Pancreas (tissue), 10 donors: ENCODE measurements around the gene VPS37D. TPM values are rescaled to one million over a fixed set of nuclear protein-coding genes. Genes with fewer than 3 reads are reported as not detected.
"Not testable (repeated sequence)": the region's sequence is repeated elsewhere in the genome, so short reads cannot be mapped to it uniquely, and the experiment has no call there.

ENCODE experiments used
- ATAC-seq, 4 donors: fragments of 200-7000 bp; cut with Tn5 transposase; one replicate each; pipeline versions ENCODE4 v1.8.0 to v1.9.1; 2020; ENCODE audit warnings: mild to moderate bottlenecking in 4 of 4, moderate library complexity in 4 of 4
- DNase-seq, 6 donors: peaks; one replicate each; pipeline ENCODE4 v3.0.0-alpha.2; 2020
- FAIRE-seq: peaks from 2 replicates; lab custom pipeline; 2012; peaks lifted over from hg19 to GRCh38; lab: Jason Lieb, UNC
- H3K27ac ChIP-seq, 4 donors: fragments of 200-600 bp; sonication (generic); 1 replicate in 3 of 4; 2 replicates in 1 of 4; pipeline versions ENCODE4 v1.5.0 to v1.8.0; 2020
- H3K27me3 ChIP-seq, 4 donors: fragments of 200-600 bp; one replicate each; pipeline ENCODE4 v1.8.0; 2021
- H3K36me3 ChIP-seq, 3 donors: fragments of 200-600 bp; sonication (generic) in 1 of 3; one replicate each; pipeline versions ENCODE4 v1.5.0 to v1.8.0; 2020 to 2021
- H3K4me1 ChIP-seq, 3 donors: fragments of 200-600 bp; one replicate each; pipeline ENCODE4 v1.8.0; 2021
- H3K4me3 ChIP-seq, 4 donors: fragments of 200-600 bp; sonication (generic) in 2 of 4; one replicate each; pipeline versions ENCODE4 v1.5.0 to v1.8.0; 2020 to 2021
- H3K9me3 ChIP-seq, 4 donors: fragments of 200-600 bp; one replicate each; pipeline ENCODE4 v1.8.0; 2021
- CTCF ChIP-seq, 4 donors: fragments of 200-600 bp; sonication (generic) in 3 of 4; IDR thresholded peaks; one replicate each; pipeline versions ENCODE4 v1.5.0 to v1.8.0; 2021; ENCODE audit warnings: antibody characterized with exemption in 4 of 4
- WGBS, 2 donors: extraction: QIAGEN DNeasy Blood & Tissue Kit; methylation state at CpG; one replicate each; pipeline ENCODE4 v1.1.7; 2013; 5-methylcytosine and 5-hydroxymethylcytosine counted together
- intact Hi-C, 3 donors: fragments of 100-400 bp; cut with DNase I; formaldehyde crosslinking; loops; one replicate each; pipeline versions ENCODE4 v1.11.1 to v1.14.2; 2022
- polyA plus RNA-seq, 2 donors: library from polyadenylated mRNA; stranded (reverse); fragments of 200-250 nt; gene quantifications; one replicate each; pipeline ENCODE4 v1.2.3, GENCODE V29; 2013
- total RNA-seq, 6 donors: library from RNA; stranded (reverse); fragmentation: NEBNext Ultra II Directional in 4 of 6; extraction: Animal tissue kit (Norgen Biotek cat#: 25700) in 4 of 6; gene quantifications; one replicate each; pipeline versions ENCODE4 v1.2.1 to v1.2.4, GENCODE V29; 2021 to 2023
- donor health status: healthy with polysubstance abuse.
- donor health status: DM: no; HTN: no; CAD: no; lungs with moderate emphysema.
- donor health status: DM: no; HTN: no; CAD: no.
- donor health status: control.
- donor health status: control.
- donor health status: Bipolar disorder and iron deficiency.
- donor health status: DM: yes; HTN: yes; CAD: no.
- donor health status: DM: no; HTN: no; CAD: no.
- donor health status: DM: no; HTN: no; CAD: no.
- donor health status: DM: yes; HTN: yes; CAD: no.

The VPS37D gene
- total and polyA plus RNA-seq, 8 donors, result 2.6 to 8.2 (median 3.2) TPM

- WGBS, 2 donors, result 93 to 95% methylated on average over 15 of the region's 15 CpGs
- intact Hi-C loops, result no loop called here
- FAIRE-seq, result no peak
Observed at GRCh38 chr7:73671857-73672445, 4.3 kb downstream of the VPS37D start.

DNA sequence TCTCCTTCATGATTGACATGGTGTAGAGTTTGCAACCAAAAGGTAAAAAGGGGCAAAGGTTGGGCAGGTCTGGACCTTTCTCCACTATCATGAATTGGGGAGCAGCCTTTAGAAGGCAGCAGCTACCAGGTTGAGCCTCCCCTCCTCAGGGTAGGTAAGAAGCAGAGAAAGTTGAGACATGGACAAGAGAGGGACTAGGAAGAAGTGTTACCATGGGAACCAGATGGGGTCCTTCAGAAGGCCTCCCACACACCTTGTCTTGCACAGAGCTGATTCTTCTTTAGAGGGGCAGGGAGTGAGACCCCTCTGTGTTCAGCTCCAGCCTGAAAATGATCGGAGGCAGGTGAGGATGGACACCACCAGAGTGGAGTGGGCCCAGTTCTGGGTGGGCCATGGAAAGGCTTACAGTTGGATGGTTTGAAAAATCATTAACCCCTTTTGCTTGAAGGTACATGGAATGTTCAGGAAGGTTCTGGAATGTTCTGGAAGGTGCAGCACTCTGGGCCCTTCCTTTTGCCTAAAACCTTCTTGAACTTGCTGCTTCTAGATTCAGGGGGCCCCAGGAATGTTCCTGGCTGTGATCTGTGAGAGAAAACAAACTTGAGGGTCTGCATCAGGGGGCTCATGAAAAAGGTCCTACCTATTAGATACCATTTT, 7.0 kb downstream of the VPS37D start:
- ATAC-seq (no peak), DNase-seq (no peak), FAIRE-seq (no peak)
- intact Hi-C loops, result no loop called here
- Histone ChIP-seq H3K9me3 (no peaks in the 10 kb centered on the region), H3K4me1 (no peaks in the 10 kb centered on the region), H3K36me3 (no peaks in the 10 kb centered on the region), H3K27me3 (no peaks in the 10 kb centered on the region), H3K4me3 (no peak overlapping the region), H3K27ac (no peak overlapping the region)
- WGBS, 2 donors, result 93 to 96% methylated on average over 1 of the region's 1 CpG
- TF ChIP-seq CTCF (IDR thresholded peaks at IDR 0.05), result no peak

More at GRCh38 chr7:73671857-73672445, 4.3 kb downstream of the VPS37D start:
- no peaks in the 10 kb centered on the region for H3K36me3 ChIP-seq
- TF ChIP-seq CTCF (IDR thresholded peaks at IDR 0.05), result no peak
- H3K9me3 ChIP-seq, result no peaks in the 10 kb centered on the region
- no peaks in the 10 kb centered on the region for H3K27me3 ChIP-seq
- H3K4me1 ChIP-seq, result no peaks in the 10 kb centered on the region
- H3K27ac ChIP-seq, result no peak overlapping the region
- no peak overlapping the region for H3K4me3 ChIP-seq
- ATAC-seq (no peak), DNase-seq (no peak)

GRCh38 chr7:73676062-73676461, 8.4 kb downstream of the VPS37D start:
- DNase-seq, result peak in 1 of 6 donors; percentile 12
- FAIRE-seq, H3K4me3 ChIP-seq, H3K9me3 ChIP-seq, H3K36me3 ChIP-seq, H3K4me1 ChIP-seq, H3K27ac ChIP-seq, ATAC-seq, intact Hi-C loops, H3K27me3 ChIP-seq: not testable (repeated sequence)
- 84 to 89% methylated on average over 9 of the region's 9 CpGs for WGBS, 2 donors

GRCh38 chr7:73678862-73679261, 11.2 kb downstream of the VPS37D start:
- DNase-seq, result peak in 1 of 6 donors; percentile 27
- Histone ChIP-seq H3K9me3 (no peaks in the 10 kb centered on the region), H3K27ac (no peak overlapping the region), H3K27me3 (no peaks in the 10 kb centered on the region), H3K36me3 (no peaks in the 10 kb centered on the region), H3K4me1 (peaks cover 8 to 14% (median 12%) of the 10 kb centered on the region in 3 donors), H3K4me3 (no peak overlapping the region)
- TF ChIP-seq CTCF (IDR thresholded peaks at IDR 0.05), result no peak
- 56 to 58% methylated on average over 6 of the region's 6 CpGs for WGBS, 2 donors
- FAIRE-seq, result no peak
- ATAC-seq, result no peak
- intact Hi-C loops, result no loop called here

GRCh38 chr7:73679709-73680108, 12.1 kb downstream of the VPS37D start:
- Histone ChIP-seq H3K27me3 (no peaks in the 10 kb centered on the region), H3K4me3 (no peak overlapping the region), H3K4me1 (peaks cover 8 to 14% (median 12%) of the 10 kb centered on the region in 3 donors), H3K9me3 (no peaks in the 10 kb centered on the region), H3K27ac (no peak overlapping the region), H3K36me3 (no peaks in the 10 kb centered on the region)
- WGBS, 2 donors, result 82 to 88% methylated on average over 2 of the region's 2 CpGs
- no peak for TF ChIP-seq CTCF (IDR thresholded peaks at IDR 0.05)
- FAIRE-seq (no peak), DNase-seq (peak in 1 of 6 donors; percentile 0), ATAC-seq (no peak)
- intact Hi-C loops, result no loop called here
